ENCODE data around the gene FMNL2.

DNA sequence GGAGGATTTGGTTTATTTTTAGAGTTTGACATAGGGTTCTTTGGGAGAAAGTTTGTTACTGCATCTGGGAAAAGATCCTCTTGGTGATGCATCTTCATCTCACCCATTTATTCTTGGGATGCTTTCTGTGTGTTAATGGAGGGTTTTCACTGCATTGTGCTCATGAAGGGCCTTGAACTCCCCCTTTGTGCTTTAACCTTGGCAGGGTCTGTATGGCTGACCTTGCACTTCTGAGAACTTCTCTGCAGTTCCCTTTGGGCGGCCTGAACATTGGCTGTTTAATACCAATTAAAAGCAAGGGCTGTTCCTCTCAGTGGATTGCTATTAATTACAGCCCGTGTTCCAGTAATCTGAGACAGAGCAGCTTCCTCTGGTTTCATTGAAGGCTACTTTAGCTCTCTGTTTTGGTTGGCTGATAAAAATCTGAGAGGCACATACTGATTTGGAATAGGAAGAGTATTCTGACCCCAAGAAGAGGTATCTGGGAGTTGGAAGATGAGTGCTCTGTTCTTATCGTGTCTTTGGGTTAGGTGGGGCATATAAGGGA, 37.5 kb downstream of the FMNL2 start:
- TF ChIP-seq, protein P1, sequence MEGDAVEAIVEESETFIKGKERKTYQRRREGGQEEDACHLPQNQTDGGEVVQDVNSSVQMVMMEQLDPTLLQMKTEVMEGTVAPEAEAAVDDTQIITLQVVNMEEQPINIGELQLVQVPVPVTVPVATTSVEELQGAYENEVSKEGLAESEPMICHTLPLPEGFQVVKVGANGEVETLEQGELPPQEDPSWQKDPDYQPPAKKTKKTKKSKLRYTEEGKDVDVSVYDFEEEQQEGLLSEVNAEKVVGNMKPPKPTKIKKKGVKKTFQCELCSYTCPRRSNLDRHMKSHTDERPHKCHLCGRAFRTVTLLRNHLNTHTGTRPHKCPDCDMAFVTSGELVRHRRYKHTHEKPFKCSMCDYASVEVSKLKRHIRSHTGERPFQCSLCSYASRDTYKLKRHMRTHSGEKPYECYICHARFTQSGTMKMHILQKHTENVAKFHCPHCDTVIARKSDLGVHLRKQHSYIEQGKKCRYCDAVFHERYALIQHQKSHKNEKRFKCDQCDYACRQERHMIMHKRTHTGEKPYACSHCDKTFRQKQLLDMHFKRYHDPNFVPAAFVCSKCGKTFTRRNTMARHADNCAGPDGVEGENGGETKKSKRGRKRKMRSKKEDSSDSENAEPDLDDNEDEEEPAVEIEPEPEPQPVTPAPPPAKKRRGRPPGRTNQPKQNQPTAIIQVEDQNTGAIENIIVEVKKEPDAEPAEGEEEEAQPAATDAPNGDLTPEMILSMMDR (IDR thresholded peaks at IDR 0.05 in 8 of 11, conservative IDR thresholded peaks at IDR 0.05 in 3 of 11) = no peak
- no peak for TF ChIP-seq POLR2A (IDR thresholded peaks at IDR 0.05)

All from spleen (tissue), 7 donors.